Lower lobe of right lung (tissue), 2 donors: ENCODE measurements around the gene TUBB2B. TPM values are rescaled to one million over a fixed set of nuclear protein-coding genes. Genes with fewer than 3 reads are reported as not detected.

Experiments used
- ATAC-seq, 2 donors: fragments of 200-7000 bp; cut with Tn5 transposase; one replicate each; pipeline ENCODE4 v1.9.1; 2020 to 2022; ENCODE audit warnings: mild to moderate bottlenecking in 2 of 2, moderate library complexity in 2 of 2
- DNase-seq: peaks from one replicate; pipeline ENCODE4 v3.0.0-alpha.2; 2020
- H3K27ac ChIP-seq: fragments of 200-600 bp; one replicate; pipeline ENCODE4 v1.8.0; 2022
- H3K27me3 ChIP-seq: fragments of 200-600 bp; one replicate; pipeline ENCODE4 v1.8.0; 2022; ENCODE audit warnings: low read depth
- H3K36me3 ChIP-seq: fragments of 200-600 bp; one replicate; pipeline ENCODE4 v1.8.0; 2022; ENCODE audit warnings: mild to moderate bottlenecking
- H3K4me1 ChIP-seq: fragments of 200-600 bp; one replicate; pipeline ENCODE4 v1.8.0; 2022
- H3K4me3 ChIP-seq: fragments of 200-600 bp; one replicate; pipeline ENCODE4 v1.8.0; 2022; ENCODE audit warnings: mild to moderate bottlenecking
- H3K9me3 ChIP-seq: fragments of 200-600 bp; one replicate; pipeline ENCODE4 v1.8.0; 2022
- intact Hi-C: fragments of 100-400 bp; cut with DNase I; formaldehyde crosslinking; loops from one replicate; pipeline ENCODE4 v1.11.0; 2022
- total RNA-seq: library from RNA; stranded (reverse); fragmentation: NEBNext Ultra II Directional; extraction: Animal tissue kit (Norgen Biotek cat#: 25700); gene quantifications from one replicate; pipeline ENCODE4 v1.2.1, GENCODE V29; 2021
- TF ChIP-seq, protein P1 (sequence below): fragments of 200-600 bp; IDR thresholded peaks from one replicate; pipeline ENCODE4 v1.8.0; 2022; ENCODE audit warnings: antibody characterized with exemption, mild to moderate bottlenecking
- donor health status: DM: no; HTN: yes; CAD: no; lungs with severe emphysema.

TUBB2B gene
- total RNA-seq, 1 donor from 2014 or later: 0.59 TPM

DNA sequence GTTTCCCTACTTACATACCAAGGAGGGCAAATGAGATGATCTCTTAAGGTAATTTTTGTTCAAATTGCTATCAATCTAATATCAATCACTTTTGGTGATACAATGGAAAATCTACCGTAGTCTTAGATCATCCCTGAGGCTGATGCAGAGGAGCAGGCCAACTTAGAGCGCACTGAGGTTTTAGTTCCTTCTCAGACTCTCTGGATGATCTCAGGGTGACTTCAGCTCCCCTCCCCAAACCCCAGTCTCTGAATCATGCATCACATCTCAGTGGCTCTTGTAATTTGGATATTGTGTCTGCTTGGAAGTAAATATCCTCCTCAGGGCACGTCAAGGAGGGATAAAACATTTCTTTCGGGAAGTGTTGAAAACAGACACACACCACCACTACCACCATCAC is 5.9 kb downstream of the TUBB2B start:
- Histone ChIP-seq H3K9me3 (no peaks in the 10 kb centered on the region), H3K36me3 (no peaks in the 10 kb centered on the region), H3K27me3 (peaks cover 13% of the 10 kb centered on the region), H3K4me1 (peaks cover 3% of the 10 kb centered on the region), H3K4me3 (no peak overlapping the region), H3K27ac (no peak overlapping the region)
- TF ChIP-seq, protein P1, sequence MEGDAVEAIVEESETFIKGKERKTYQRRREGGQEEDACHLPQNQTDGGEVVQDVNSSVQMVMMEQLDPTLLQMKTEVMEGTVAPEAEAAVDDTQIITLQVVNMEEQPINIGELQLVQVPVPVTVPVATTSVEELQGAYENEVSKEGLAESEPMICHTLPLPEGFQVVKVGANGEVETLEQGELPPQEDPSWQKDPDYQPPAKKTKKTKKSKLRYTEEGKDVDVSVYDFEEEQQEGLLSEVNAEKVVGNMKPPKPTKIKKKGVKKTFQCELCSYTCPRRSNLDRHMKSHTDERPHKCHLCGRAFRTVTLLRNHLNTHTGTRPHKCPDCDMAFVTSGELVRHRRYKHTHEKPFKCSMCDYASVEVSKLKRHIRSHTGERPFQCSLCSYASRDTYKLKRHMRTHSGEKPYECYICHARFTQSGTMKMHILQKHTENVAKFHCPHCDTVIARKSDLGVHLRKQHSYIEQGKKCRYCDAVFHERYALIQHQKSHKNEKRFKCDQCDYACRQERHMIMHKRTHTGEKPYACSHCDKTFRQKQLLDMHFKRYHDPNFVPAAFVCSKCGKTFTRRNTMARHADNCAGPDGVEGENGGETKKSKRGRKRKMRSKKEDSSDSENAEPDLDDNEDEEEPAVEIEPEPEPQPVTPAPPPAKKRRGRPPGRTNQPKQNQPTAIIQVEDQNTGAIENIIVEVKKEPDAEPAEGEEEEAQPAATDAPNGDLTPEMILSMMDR: no peak
- DNase-seq (no peak), ATAC-seq (no peak)
- intact Hi-C loops: no loop called here

DNA sequence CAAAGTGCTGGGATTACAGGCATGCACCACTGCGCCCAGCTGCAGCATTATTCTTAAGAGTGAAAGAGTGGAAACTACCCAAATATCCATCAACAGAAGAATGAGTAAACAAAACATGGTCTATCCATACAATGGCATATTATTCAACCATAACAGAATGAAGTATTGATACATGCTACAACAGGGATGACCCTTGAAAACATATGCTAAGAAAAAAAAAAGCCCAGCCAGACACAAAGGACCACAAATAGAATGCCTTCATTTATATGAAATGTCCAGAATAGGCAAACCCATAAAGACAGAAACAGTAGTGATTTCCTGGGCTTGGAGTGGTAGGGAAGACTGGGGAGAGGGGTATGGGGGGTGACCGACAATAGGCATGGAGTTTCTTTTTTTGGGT is 7.1 kb downstream of the TUBB2B start:
- Histone ChIP-seq H3K27me3 (peaks cover 5% of the 10 kb centered on the region), H3K36me3 (no peaks in the 10 kb centered on the region), H3K9me3 (no peaks in the 10 kb centered on the region), H3K4me1 (no peaks in the 10 kb centered on the region), H3K4me3 (no peak overlapping the region), H3K27ac (no peak overlapping the region)
- ATAC-seq (no peak), DNase-seq (no peak)
- TF ChIP-seq, protein P1: no peak
- intact Hi-C loops: no loop called here

DNA sequence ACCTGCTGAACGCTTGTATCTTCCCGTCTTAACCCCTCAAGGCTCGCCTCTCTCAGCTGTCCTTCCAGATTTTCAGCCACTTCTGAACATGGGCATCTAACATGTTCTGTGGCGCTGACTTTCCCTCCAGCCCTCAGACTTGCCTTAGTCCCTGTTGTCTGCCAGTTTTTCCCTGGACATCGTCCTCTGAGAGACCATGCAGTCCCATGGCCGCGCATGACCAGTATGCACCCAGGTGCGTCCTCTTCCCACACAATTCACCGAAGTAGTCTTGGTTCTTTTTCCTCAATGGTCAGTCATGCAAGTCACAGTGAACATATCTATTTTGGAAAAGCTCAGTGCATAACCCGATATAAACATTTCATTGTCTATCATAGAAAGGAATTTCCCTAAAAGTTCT is 9.2 kb downstream of the TUBB2B start:
- no peaks in the 10 kb centered on the region for H3K9me3 ChIP-seq
- no peaks in the 10 kb centered on the region for H3K4me1 ChIP-seq
- ATAC-seq (no peak), DNase-seq (no peak)
- intact Hi-C loops: no loop called here
- H3K27ac ChIP-seq: no peak overlapping the region
- H3K36me3 ChIP-seq: no peaks in the 10 kb centered on the region
- peaks cover 5% of the 10 kb centered on the region for H3K27me3 ChIP-seq
- TF ChIP-seq, protein P1: no peak
- H3K4me3 ChIP-seq: no peak overlapping the region

DNA sequence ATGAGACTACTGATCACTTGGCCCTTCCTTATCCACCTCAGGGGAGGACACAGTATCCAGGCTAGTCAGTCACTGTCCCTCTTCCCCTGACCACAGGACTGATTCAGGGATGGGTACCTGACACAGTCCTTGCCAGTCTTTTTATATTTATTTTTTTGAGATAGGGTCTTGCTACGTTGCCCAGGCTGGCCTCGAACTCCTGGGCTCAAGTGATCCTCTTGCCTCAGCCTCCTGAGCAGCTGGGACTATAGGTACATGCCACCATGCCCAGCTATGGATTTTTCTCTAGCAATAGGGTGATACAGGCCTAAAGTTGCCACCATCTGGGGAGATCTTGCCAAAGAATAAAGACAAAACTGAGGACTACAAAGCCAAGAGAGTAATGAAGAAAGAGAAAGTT is 10.2 kb downstream of the TUBB2B start:
- DNase-seq (no peak), ATAC-seq (no peak)
- no peaks in the 10 kb centered on the region for H3K9me3 ChIP-seq
- no peak overlapping the region for H3K4me3 ChIP-seq
- intact Hi-C loops: no loop called here
- H3K27me3 ChIP-seq: peaks cover 5% of the 10 kb centered on the region
- TF ChIP-seq, protein P1: no peak
- H3K27ac ChIP-seq: no peak overlapping the region
- no peaks in the 10 kb centered on the region for H3K36me3 ChIP-seq
- no peaks in the 10 kb centered on the region for H3K4me1 ChIP-seq

DNA sequence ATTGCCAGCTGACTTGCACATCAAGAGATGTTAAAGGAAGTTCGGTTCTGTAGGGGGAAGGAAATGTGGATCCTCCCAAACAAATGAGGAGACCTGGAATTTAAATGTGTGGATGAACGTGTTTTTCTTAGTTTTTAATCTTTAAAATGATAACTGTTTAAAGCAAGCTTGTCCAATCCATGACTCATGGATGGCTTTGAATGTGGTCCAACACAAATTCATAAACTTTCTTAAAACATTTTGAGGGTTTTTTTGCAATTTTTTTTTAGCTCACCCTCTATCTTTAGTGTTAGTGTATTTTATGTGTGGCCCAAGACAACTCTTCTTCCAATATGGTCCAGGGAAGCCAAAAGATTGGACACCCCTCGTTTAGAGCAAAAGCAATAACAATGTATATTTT is 12.6 kb downstream of the TUBB2B start:
- TF ChIP-seq, protein P1: no peak
- Histone ChIP-seq H3K27ac (no peak overlapping the region), H3K9me3 (no peaks in the 10 kb centered on the region), H3K27me3 (peaks cover 1% of the 10 kb centered on the region), H3K36me3 (no peaks in the 10 kb centered on the region), H3K4me3 (no peak overlapping the region), H3K4me1 (no peaks in the 10 kb centered on the region)
- ATAC-seq: no peak
- no peak for DNase-seq
- intact Hi-C loops: no loop called here

DNA sequence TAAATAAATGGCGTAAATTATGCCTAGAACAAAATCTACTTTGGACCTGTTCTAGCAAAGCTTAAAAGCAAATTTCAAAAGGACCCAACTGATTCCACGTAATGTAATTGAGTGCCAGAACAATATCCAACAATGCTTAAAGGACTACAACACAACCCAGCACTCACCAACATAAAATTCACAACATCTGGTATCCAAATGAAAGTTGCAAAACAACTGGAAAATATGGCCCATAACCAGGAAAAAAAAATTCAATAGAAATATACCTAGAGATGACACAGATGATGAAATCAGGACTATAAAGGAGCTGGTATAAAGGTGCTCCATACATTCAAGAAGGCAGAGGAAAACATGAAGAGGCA is 14.1 kb downstream of the TUBB2B start:
- ATAC-seq (no peak), DNase-seq (no peak)
- peaks cover 4% of the 10 kb centered on the region for H3K4me1 ChIP-seq
- H3K27me3 ChIP-seq: no peaks in the 10 kb centered on the region
- TF ChIP-seq, protein P1: no peak
- intact Hi-C loops: no loop called here
- H3K9me3 ChIP-seq: no peaks in the 10 kb centered on the region
- no peaks in the 10 kb centered on the region for H3K36me3 ChIP-seq
- no peak overlapping the region for H3K4me3 ChIP-seq
- no peak overlapping the region for H3K27ac ChIP-seq
